ENCODE data around the gene METRN. TPM values are rescaled to one million over a fixed set of nuclear protein-coding genes. Genes with fewer than 3 reads are reported as not detected.

The METRN gene
- total and polyA plus RNA-seq, 5 donors from 2014 or later, result 4.6 to 24.1 (median 16.6) TPM

DNA sequence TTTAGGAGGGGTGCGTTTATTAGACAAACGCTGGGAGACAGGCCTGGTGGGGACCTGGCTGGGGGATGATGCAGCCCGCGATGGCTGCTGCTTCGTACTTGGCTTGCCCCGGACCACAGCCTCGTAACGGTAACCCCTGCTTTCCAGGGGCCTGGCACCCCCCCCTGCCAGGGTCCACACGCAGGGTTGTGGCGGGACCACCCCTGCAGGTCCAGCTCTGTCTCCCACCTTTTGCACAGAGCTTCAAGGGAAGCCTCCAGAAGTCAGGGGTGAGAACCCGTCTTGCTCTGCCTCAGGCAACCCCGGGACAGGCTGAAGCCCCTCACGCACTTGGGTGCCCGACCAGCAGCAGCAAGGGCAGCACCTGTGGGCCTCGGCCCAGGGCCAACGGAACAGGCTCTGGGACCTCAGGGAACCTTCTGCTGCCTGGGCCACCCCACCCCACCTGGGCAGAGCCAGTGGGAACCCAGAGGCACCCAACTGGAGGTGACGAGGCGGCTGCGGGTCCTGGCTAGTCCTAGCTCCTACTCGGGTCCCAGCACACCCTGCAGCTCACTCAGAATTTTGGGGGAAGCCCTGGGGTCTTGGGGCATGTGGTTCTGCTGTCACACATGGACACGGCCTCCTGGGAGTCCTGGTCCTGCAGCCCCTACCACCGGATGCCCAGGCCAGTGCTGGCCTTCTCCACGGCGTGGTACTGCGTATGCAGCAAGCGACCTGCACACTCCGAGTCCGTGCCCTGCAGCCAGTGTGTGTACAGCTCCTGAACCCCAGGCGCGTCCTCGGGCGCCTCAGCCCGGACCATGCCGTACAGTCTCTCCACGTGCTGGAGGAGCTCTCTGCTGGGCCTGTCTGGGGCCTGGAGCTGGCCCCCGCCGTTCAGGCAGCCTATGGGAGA, 15.1 kb downstream of the METRN start:
- Mint-ChIP-seq H3K36me3 (no peaks in the 10 kb centered on the region), H3K27me3 (no peaks in the 10 kb centered on the region), H3K27ac (no peak overlapping the region), H3K4me3 (peak overlapping the region in 1 of 4 donors; percentile 11), H3K4me1 (peaks cover 0 to 8% (median 0%) of the 10 kb centered on the region in 4 donors), H3K9me3 (no peaks in the 10 kb centered on the region)
- peaks cover 9% of the 10 kb centered on the region for H3K36me3 ChIP-seq (ENCODE audit: control insufficient read depth, insufficient read depth, low read length)
- no peak overlapping the region for H3K27ac ChIP-seq (ENCODE audit: insufficient read depth, low read length, poor library complexity, severe bottlenecking)
- no peaks in the 10 kb centered on the region for H3K27me3 ChIP-seq (ENCODE audit: control insufficient read depth, insufficient read depth, low read length)
- DNase-seq (no peak), ATAC-seq (ENCODE audit: low read depth in 2 of 2) (no peak)
- peaks cover 20% of the 10 kb centered on the region for H3K4me1 ChIP-seq (ENCODE audit: control insufficient read depth, insufficient read depth, low read length, poor library complexity, severe bottlenecking)
- H3K9me3 ChIP-seq (ENCODE audit: control insufficient read depth in 2 of 2, low read length in 2 of 2), result no peaks in the 10 kb centered on the region
- H3K4me3 ChIP-seq (ENCODE audit: low read depth, low read length), result no peak overlapping the region

DNA sequence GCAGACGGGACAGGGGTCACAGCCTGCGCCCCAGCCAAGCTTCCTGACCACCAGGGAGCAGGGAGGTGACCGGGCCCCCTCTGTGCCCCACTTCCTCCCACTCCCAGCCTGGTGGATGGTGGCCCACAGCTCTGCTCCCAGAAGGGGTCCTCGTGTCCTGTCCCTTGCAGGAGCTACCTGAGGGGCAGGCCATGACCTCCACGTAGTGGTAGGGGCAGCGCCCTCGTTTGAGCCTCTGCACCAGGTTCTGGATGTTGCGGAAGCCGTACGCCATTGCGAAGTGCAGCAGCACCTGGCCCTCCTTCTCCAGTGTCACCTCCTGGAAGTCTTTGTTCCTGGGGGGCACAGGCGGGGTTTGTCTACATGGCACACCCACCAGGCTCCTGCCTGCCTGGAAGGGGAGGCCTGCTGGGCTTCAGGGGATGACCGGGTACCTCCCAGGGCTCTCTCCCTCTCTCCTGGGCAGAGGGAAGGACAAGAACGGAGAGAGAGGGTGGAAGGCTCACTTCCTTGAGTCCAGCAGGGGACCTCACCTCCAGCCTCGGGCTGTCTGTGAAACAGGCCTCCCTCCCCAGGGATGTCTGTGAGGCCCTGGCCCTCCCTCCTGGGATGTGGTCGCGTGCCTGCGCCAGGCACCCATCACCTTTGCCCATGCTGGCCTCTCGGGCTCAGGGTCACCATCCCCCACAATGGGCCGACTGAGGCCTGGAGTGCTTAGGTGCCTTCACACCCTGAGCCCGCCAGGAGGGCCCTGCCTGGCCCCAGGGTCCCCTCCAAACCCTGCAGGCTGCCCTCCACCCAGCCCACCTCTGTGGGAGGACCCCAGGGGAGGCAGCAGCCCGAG, 16.0 kb downstream of the METRN start:
- peaks cover 0 to 5% (median 1%) of the 10 kb centered on the region in 4 donors for H3K4me1 Mint-ChIP-seq
- ATAC-seq (ENCODE audit: low read depth in 2 of 2), result no peak
- peaks cover 4% of the 10 kb centered on the region for H3K36me3 Mint-ChIP-seq
- no peak overlapping the region for H3K27ac ChIP-seq (ENCODE audit: insufficient read depth, low read length, poor library complexity, severe bottlenecking)
- H3K4me1 ChIP-seq (ENCODE audit: control insufficient read depth, insufficient read depth, low read length, poor library complexity, severe bottlenecking), result peaks cover 20% of the 10 kb centered on the region
- H3K27me3 Mint-ChIP-seq, result no peaks in the 10 kb centered on the region
- no peaks in the 10 kb centered on the region for H3K9me3 ChIP-seq (ENCODE audit: control insufficient read depth in 2 of 2, low read length in 2 of 2)
- H3K4me3 ChIP-seq (ENCODE audit: low read depth, low read length), result no peak overlapping the region
- no peak overlapping the region for H3K4me3 Mint-ChIP-seq
- peaks cover 13% of the 10 kb centered on the region for H3K36me3 ChIP-seq (ENCODE audit: control insufficient read depth, insufficient read depth, low read length)
- no peaks in the 10 kb centered on the region for H3K9me3 Mint-ChIP-seq
- no peak overlapping the region for H3K27ac Mint-ChIP-seq
- no peaks in the 10 kb centered on the region for H3K27me3 ChIP-seq (ENCODE audit: control insufficient read depth, insufficient read depth, low read length)
- no peak for DNase-seq

DNA sequence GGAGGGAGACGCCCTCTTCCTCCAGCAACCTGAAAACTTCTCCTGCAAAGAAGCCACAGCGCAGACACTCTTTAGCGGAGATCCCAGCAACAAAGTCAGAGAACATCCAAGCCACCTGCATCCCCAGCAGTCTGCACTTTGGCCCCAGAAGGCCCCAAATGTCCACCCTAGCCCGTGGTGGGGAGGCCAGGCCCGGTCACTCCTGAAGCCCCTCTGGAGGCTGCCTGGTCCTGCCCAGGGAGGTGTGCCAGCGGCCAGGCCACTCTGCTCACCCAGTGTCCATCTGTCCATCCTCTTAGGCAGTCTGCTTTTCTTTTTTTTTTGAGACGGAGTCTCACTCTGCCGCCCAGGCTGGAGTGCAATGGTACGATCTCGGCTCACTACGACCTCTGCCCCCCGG, 17.4 kb downstream of the METRN start:
- Histone ChIP-seq H3K27ac (ENCODE audit: insufficient read depth, low read length, poor library complexity, severe bottlenecking) (no peak overlapping the region), H3K4me1 (ENCODE audit: control insufficient read depth, insufficient read depth, low read length, poor library complexity, severe bottlenecking) (peaks cover 10% of the 10 kb centered on the region), H3K9me3 (ENCODE audit: control insufficient read depth in 2 of 2, low read length in 2 of 2) (no peaks in the 10 kb centered on the region), H3K4me3 (ENCODE audit: low read depth, low read length) (no peak overlapping the region), H3K27me3 (ENCODE audit: control insufficient read depth, insufficient read depth, low read length) (no peaks in the 10 kb centered on the region), H3K36me3 (ENCODE audit: control insufficient read depth, insufficient read depth, low read length) (peaks cover 17% of the 10 kb centered on the region)
- Mint-ChIP-seq H3K4me3 (no peak overlapping the region), H3K4me1 (peaks cover 0 to 5% (median 1%) of the 10 kb centered on the region in 4 donors), H3K36me3 (peaks cover 8% of the 10 kb centered on the region), H3K9me3 (no peaks in the 10 kb centered on the region), H3K27me3 (no peaks in the 10 kb centered on the region), H3K27ac (peak overlapping the region in 1 of 3 donors; percentile 20)
- ATAC-seq (ENCODE audit: low read depth in 2 of 2), result no peak
- DNase-seq, result no peak

DNA sequence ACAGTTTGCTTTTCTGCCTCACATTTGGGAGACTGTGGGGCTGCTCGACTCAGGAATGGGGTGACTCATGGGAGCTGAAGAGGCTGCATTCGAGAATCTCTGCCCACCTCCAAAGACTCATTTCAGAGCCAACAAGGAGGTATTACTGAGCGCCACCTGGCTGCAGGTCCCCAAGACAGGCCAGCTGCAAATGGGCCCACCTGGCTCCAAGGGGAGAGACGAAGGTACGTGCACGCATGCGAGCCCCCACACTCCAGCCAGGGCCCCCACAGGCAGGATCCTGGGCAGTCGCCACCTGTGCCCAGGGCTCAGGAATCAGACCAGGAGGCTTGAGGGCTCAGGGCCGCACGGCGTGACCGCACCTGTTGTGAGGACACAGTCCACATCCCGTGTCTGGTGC, 18.0 kb downstream of the METRN start:
- Histone ChIP-seq H3K27ac (ENCODE audit: insufficient read depth, low read length, poor library complexity, severe bottlenecking) (no peak overlapping the region), H3K9me3 (ENCODE audit: control insufficient read depth in 2 of 2, low read length in 2 of 2) (no peaks in the 10 kb centered on the region), H3K4me1 (ENCODE audit: control insufficient read depth, insufficient read depth, low read length, poor library complexity, severe bottlenecking) (peaks cover 5% of the 10 kb centered on the region), H3K4me3 (ENCODE audit: low read depth, low read length) (no peak overlapping the region), H3K36me3 (ENCODE audit: control insufficient read depth, insufficient read depth, low read length) (peaks cover 20% of the 10 kb centered on the region), H3K27me3 (ENCODE audit: control insufficient read depth, insufficient read depth, low read length) (no peaks in the 10 kb centered on the region)
- no peak for DNase-seq
- peaks cover 8% of the 10 kb centered on the region for H3K36me3 Mint-ChIP-seq
- peak overlapping the region in 1 of 3 donors; percentile 20 for H3K27ac Mint-ChIP-seq
- no peak for ATAC-seq (ENCODE audit: low read depth in 2 of 2)
- no peaks in the 10 kb centered on the region for H3K27me3 Mint-ChIP-seq
- peaks cover 0 to 9% (median 1%) of the 10 kb centered on the region in 4 donors for H3K4me1 Mint-ChIP-seq
- no peak overlapping the region for H3K4me3 Mint-ChIP-seq
- H3K9me3 Mint-ChIP-seq, result no peaks in the 10 kb centered on the region

DNA sequence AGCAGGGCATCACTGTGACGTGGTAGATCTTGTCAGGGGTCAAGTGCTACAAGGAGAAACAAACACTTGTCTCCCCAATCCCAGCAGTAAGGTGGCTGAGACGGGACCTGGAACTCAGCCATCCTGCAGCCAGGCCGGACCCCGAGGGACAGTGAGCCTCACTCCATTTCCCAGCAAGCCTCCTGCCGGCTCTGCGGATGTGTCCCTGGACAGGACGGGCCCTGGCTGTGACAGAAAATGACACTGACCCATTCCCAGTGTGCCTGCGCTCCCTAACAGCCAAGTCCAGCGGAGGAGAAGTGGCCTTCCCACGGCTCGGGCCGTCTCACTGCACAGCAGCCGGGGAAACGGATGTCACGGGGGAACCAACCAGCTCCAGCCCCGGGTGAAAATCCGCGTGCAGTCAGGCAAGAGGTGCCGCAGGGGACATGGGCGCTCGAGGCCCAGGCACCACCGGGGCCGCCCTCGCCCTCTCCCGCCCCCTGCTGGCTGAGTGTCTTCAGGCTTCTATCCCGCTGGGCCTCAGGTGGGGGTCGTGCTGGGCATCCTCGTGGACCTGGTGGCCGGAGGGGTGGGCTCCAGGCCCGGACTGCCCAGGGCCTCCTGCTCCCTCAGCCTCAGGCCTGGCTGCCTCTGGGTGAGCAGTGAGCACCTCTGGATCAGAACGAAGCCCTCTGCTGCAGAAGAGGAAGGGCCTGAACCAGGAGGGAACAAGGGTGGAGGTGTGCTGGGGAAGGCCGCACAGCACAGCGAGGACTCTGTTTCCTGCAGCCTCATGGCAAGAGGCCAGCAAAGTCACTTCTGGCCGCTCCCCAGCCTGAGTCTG, 18.7 kb downstream of the METRN start:
- Mint-ChIP-seq H3K27me3 (no peaks in the 10 kb centered on the region), H3K9me3 (no peaks in the 10 kb centered on the region), H3K36me3 (peaks cover 8% of the 10 kb centered on the region), H3K4me1 (peaks cover 0 to 11% (median 1%) of the 10 kb centered on the region in 4 donors), H3K4me3 (no peak overlapping the region), H3K27ac (no peak overlapping the region)
- ATAC-seq (ENCODE audit: low read depth in 2 of 2) (peak in 1 of 2 donors; percentile 23), DNase-seq (no peak)
- Histone ChIP-seq H3K27ac (ENCODE audit: insufficient read depth, low read length, poor library complexity, severe bottlenecking) (no peak overlapping the region), H3K4me3 (ENCODE audit: low read depth, low read length) (no peak overlapping the region), H3K36me3 (ENCODE audit: control insufficient read depth, insufficient read depth, low read length) (peaks cover 20% of the 10 kb centered on the region), H3K4me1 (ENCODE audit: control insufficient read depth, insufficient read depth, low read length, poor library complexity, severe bottlenecking) (peaks cover 2% of the 10 kb centered on the region), H3K9me3 (ENCODE audit: control insufficient read depth in 2 of 2, low read length in 2 of 2) (no peaks in the 10 kb centered on the region), H3K27me3 (ENCODE audit: control insufficient read depth, insufficient read depth, low read length) (no peaks in the 10 kb centered on the region)

DNA sequence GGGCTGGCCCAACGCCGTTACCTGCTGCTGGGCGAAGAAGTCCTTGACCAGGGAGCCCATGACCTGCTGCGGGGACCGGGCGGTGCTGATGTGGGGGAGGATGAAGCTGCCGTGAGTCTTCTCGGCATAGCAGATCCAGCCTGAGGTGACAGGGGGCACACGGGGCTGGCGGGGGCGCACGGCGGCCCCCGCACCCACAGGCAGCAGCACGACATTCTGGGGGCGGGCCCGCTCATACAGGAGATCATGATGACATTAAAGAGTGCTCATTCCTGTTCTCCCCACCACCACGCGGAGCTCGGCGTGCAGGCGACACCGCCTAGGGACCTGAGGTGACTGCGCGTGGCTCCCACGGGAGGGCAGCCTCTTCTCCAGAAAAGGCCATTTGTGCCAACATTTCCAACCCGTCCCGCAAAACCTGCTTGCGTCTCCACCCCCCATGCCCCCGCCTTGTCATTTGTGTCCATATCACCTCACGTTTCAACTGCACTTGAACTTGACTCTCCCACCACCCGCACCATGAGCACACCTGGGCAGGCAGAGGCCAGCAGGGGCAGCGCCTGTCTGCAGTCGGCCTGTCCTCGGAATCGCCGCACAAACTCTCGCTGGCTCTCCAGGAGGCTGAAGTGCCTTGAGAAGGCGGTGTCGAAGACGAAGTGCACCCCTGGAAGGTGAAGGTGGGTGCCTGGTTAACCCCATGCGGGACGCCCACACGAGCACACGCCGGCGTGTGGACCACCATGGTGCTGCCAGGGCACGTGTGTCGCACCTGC, 19.5 kb downstream of the METRN start:
- Mint-ChIP-seq H3K36me3 (peaks cover 8% of the 10 kb centered on the region), H3K27ac (no peak overlapping the region), H3K27me3 (no peaks in the 10 kb centered on the region), H3K4me1 (peaks cover 0 to 13% (median 1%) of the 10 kb centered on the region in 4 donors), H3K4me3 (no peak overlapping the region), H3K9me3 (no peaks in the 10 kb centered on the region)
- H3K4me1 ChIP-seq (ENCODE audit: control insufficient read depth, insufficient read depth, low read length, poor library complexity, severe bottlenecking), result no peaks in the 10 kb centered on the region
- no peak overlapping the region for H3K4me3 ChIP-seq (ENCODE audit: low read depth, low read length)
- ATAC-seq (ENCODE audit: low read depth in 2 of 2) (no peak), DNase-seq (no peak)
- no peak overlapping the region for H3K27ac ChIP-seq (ENCODE audit: insufficient read depth, low read length, poor library complexity, severe bottlenecking)
- peaks cover 20% of the 10 kb centered on the region for H3K36me3 ChIP-seq (ENCODE audit: control insufficient read depth, insufficient read depth, low read length)
- H3K27me3 ChIP-seq (ENCODE audit: control insufficient read depth, insufficient read depth, low read length), result no peaks in the 10 kb centered on the region
- no peaks in the 10 kb centered on the region for H3K9me3 ChIP-seq (ENCODE audit: control insufficient read depth in 2 of 2, low read length in 2 of 2)
